ENCODE measurements around the gene USP32.

DNA sequence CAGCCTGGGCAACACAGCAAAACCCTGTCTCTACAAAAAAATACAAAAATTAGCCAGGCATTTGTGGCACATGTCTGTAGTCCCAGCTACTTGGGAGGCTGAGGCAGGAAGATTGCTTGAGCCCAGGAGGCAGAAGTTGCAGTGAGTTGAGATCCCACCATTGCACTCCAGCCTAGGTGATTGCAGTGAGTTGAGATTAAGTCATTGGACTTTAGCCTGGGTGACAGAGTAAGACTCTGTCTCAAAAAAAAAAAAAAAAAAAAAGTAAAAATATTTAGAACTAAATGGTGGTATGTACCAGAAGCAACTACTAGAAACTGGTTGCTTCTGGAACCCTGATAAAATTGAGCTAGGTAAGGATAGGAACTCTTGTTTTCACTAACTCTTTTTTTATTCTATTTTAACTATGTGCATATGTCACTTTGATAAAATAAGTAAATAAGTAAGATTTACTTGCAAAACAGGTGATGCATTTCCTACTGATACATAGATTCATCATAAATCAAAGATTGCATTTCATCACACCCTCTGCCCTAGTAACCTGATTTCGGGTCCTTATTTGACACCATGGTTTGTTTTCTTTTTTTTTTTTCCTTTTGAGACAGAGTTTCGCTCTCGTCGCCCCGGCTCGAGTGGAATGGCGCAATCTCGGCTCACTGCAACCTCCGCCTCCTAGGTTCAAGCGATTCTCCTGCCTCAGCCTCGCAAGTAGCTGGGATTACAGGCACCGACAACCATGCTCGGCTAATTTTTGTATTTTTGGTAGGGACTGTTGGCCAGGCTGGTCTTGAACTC is 66.0 kb downstream of the USP32 start:
- TF ChIP-seq, protein P1, sequence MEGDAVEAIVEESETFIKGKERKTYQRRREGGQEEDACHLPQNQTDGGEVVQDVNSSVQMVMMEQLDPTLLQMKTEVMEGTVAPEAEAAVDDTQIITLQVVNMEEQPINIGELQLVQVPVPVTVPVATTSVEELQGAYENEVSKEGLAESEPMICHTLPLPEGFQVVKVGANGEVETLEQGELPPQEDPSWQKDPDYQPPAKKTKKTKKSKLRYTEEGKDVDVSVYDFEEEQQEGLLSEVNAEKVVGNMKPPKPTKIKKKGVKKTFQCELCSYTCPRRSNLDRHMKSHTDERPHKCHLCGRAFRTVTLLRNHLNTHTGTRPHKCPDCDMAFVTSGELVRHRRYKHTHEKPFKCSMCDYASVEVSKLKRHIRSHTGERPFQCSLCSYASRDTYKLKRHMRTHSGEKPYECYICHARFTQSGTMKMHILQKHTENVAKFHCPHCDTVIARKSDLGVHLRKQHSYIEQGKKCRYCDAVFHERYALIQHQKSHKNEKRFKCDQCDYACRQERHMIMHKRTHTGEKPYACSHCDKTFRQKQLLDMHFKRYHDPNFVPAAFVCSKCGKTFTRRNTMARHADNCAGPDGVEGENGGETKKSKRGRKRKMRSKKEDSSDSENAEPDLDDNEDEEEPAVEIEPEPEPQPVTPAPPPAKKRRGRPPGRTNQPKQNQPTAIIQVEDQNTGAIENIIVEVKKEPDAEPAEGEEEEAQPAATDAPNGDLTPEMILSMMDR (IDR thresholded peaks at IDR 0.05), result no peak
- TF ChIP-seq FOXJ3 (CRISPR knock-in tag; IDR thresholded peaks at IDR 0.05; ENCODE audit: borderline replicate concordance) (no peak), SP1 (CRISPR knock-in tag; conservative IDR thresholded peaks at IDR 0.05) (no peak), TEAD4 (CRISPR knock-in tag; IDR thresholded peaks at IDR 0.05) (no peak)
- TF ChIP-seq, protein P2, sequence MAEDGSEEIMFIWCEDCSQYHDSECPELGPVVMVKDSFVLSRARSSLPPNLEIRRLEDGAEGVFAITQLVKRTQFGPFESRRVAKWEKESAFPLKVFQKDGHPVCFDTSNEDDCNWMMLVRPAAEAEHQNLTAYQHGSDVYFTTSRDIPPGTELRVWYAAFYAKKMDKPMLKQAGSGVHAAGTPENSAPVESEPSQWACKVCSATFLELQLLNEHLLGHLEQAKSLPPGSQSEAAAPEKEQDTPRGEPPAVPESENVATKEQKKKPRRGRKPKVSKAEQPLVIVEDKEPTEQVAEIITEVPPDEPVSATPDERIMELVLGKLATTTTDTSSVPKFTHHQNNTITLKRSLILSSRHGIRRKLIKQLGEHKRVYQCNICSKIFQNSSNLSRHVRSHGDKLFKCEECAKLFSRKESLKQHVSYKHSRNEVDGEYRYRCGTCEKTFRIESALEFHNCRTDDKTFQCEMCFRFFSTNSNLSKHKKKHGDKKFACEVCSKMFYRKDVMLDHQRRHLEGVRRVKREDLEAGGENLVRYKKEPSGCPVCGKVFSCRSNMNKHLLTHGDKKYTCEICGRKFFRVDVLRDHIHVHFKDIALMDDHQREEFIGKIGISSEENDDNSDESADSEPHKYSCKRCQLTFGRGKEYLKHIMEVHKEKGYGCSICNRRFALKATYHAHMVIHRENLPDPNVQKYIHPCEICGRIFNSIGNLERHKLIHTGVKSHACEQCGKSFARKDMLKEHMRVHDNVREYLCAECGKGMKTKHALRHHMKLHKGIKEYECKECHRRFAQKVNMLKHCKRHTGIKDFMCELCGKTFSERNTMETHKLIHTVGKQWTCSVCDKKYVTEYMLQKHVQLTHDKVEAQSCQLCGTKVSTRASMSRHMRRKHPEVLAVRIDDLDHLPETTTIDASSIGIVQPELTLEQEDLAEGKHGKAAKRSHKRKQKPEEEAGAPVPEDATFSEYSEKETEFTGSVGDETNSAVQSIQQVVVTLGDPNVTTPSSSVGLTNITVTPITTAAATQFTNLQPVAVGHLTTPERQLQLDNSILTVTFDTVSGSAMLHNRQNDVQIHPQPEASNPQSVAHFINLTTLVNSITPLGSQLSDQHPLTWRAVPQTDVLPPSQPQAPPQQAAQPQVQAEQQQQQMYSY (CRISPR knock-in tag; IDR thresholded peaks at IDR 0.05), result no peak

All from WTC11 (cell line).